ENCODE data around the gene APBB2. TPM values are rescaled to one million over a fixed set of nuclear protein-coding genes. Genes with fewer than 3 reads are reported as not detected.

Gene APBB2
- total and polyA plus RNA-seq, 2 of the 4 experiments (the other 2 are of a cell fraction) = 47.9 to 75.5 TPM

DNA sequence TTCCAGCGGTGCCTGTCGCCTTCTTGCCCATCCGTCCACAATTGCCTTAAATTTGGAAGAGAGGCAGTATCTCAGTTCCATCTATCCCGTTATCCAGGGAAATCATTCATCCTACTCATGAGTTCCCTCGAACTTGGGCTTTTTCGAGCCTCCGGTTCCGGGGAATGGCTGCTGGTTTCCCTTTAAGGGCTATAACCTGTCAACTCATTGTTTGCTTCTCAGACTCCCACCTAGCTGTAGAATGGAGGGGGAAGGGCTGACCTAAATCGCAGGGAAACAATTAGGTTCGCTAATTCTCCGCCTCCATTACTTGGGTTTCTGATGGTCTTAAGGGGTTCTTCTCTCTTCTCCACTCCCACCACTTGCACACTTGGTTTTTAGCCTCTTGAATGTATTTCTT is 43.6 kb upstream of the APBB2 start:
- peak overlapping the region; percentile 26; the same call in 1 of the 2 replicates for H3K23ac ChIP-seq (ENCODE audit: low read depth, low read length)
- H2AK5ac ChIP-seq (ENCODE audit: low read depth, low read length) = peak overlapping the region; percentile 65; the same call in 1 of the 2 replicates
- peak overlapping the region; percentile 93 for H2AFZ ChIP-seq (replicated peaks; ENCODE audit: low read length, poor library complexity)
- no peaks in the 10 kb centered on the region for H3K27me3 ChIP-seq (ENCODE audit: control insufficient read depth, insufficient read depth, low read length)
- peak overlapping the region; percentile 82 for H3K4me2 ChIP-seq (ENCODE audit: low read depth, low read length)
- no peak overlapping the region for H2BK20ac ChIP-seq (ENCODE audit: low read depth, low read length)
- dilution Hi-C loops (cut with HindIII; ENCODE audit: low sequenced_read_pairs, unreplicated experiment) (no loop called here), intact Hi-C loops (cut with micrococcal nuclease) (loop anchor here (2.0 to 10.0 kb wide), 3 partner anchors 281 to 523 kb away; no protein-coding TSS in a partner anchor), in situ Hi-C loops (cut with MboI; ENCODE audit: low sequenced_read_pairs) (no loop called here)
- peak overlapping the region; percentile 3; the same call in 1 of the 2 replicates for H4K5ac ChIP-seq (ENCODE audit: low read depth, low read length)
- peak overlapping the region; percentile 45; the same call in 1 of the 2 replicates for H3K27ac ChIP-seq (ENCODE audit: insufficient read depth, low read length)
- ATAC-seq (ENCODE audit: low read depth) (no peak), DNase-seq (no peak)
- peaks cover 4% of the 10 kb centered on the region for H3K4me1 ChIP-seq (ENCODE audit: control insufficient read depth, insufficient read depth, low read length)
- peak overlapping the region; percentile 0; the same call in 1 of the 3 replicates for H2BK15ac ChIP-seq (ENCODE audit: low read depth, low read length)
- H2BK120ac ChIP-seq (ENCODE audit: low read depth, low read length) = no peak overlapping the region
- BruUV-seq (replicated peaks) = no TSS peak
- H4K91ac ChIP-seq (ENCODE audit: insufficient read depth, low read depth, low read length) = no peak overlapping the region; the same call in 1 of the 2 replicates
- peak overlapping the region; percentile 64 for H3K9ac ChIP-seq (ENCODE audit: low read depth, low read length)
- H2AK9ac ChIP-seq (replicated peaks; ENCODE audit: low read depth, low read length, poor library complexity) = peak overlapping the region; percentile 87
- H3K9me3 ChIP-seq (ENCODE audit: control insufficient read depth, insufficient read depth, low read length) = no peaks in the 10 kb centered on the region
- peak overlapping the region; percentile 48 for H3K4ac ChIP-seq (ENCODE audit: low read depth, low read length)
- TF ChIP-seq, protein P1, sequence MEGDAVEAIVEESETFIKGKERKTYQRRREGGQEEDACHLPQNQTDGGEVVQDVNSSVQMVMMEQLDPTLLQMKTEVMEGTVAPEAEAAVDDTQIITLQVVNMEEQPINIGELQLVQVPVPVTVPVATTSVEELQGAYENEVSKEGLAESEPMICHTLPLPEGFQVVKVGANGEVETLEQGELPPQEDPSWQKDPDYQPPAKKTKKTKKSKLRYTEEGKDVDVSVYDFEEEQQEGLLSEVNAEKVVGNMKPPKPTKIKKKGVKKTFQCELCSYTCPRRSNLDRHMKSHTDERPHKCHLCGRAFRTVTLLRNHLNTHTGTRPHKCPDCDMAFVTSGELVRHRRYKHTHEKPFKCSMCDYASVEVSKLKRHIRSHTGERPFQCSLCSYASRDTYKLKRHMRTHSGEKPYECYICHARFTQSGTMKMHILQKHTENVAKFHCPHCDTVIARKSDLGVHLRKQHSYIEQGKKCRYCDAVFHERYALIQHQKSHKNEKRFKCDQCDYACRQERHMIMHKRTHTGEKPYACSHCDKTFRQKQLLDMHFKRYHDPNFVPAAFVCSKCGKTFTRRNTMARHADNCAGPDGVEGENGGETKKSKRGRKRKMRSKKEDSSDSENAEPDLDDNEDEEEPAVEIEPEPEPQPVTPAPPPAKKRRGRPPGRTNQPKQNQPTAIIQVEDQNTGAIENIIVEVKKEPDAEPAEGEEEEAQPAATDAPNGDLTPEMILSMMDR (conservative IDR thresholded peaks at IDR 0.05; ENCODE audit: low read depth, low read length) = no peak
- TF ChIP-seq CHD1 (IDR thresholded peaks at IDR 0.05; ENCODE audit: low read depth, low read length) (no peak), MXI1 (IDR thresholded peaks at IDR 0.05; ENCODE audit: borderline replicate concordance, low read depth, low read length) (no peak), FOS (IDR thresholded peaks at IDR 0.05; ENCODE audit: low read depth, low read length) (no peak), NFE2L2 (IDR thresholded peaks at IDR 0.05; ENCODE audit: low read depth, low read length) (no peak), RCOR1 (IDR thresholded peaks at IDR 0.05; ENCODE audit: insufficient replicate concordance, low read length) (no peak), BHLHE40 (IDR thresholded peaks at IDR 0.05; ENCODE audit: low read depth, low read length) (no peak), POLR2A (IDR thresholded peaks at IDR 0.05; ENCODE audit: low read depth, low read length) (no peak)
- peak overlapping the region; percentile 77 for H3K14ac ChIP-seq (replicated peaks; ENCODE audit: low read depth, low read length)
- H3K4me3 ChIP-seq (ENCODE audit: insufficient read depth, low read depth, low read length) = peak overlapping the region; percentile 94
- peaks cover 17 to 32% of the 10 kb centered on the region in 2 experiments for H3K79me1 ChIP-seq (ENCODE audit: low read depth in 1 of 2, low read length in 2 of 2)
- no CpG with 5 or more reads among the region's 11 CpGs for WGBS, 2 experiments (ENCODE audit: extremely low coverage in 2 of 2, insufficient read length in 1 of 2)
- CTCF ChIA-PET = interaction anchor here (0.9 to 1.5 kb wide), 3 partner anchors 42 to 330 kb away, joined by 3 to 4 read pairs (median 3); no protein-coding TSS in a partner anchor
- no peak overlapping the region for H2BK5ac ChIP-seq (ENCODE audit: low read depth, low read length, poor library complexity, severe bottlenecking)
- peaks cover 4% of the 10 kb centered on the region for H3K9me1 ChIP-seq (ENCODE audit: insufficient read depth, low read length)
- peaks cover 25% of the 10 kb centered on the region for H3K36me3 ChIP-seq (ENCODE audit: control insufficient read depth, insufficient read depth, low read length)
- peak overlapping the region in 1 of 2 experiments; percentile 37; a peak in 1 of 4 replicates for H4K8ac ChIP-seq (ENCODE audit: low read depth in 2 of 2, low read length in 2 of 2)
- peak overlapping the region; percentile 52; the same call in 1 of the 2 replicates for H3K56ac ChIP-seq (ENCODE audit: extremely low read depth, insufficient read depth, low read length)
- H3K18ac ChIP-seq (ENCODE audit: low read depth, low read length) = no peak overlapping the region
- peaks cover 28% of the 10 kb centered on the region; the same call in 1 of the 2 replicates for H4K20me1 ChIP-seq (ENCODE audit: insufficient read depth, low read length)
- POLR2A ChIA-PET (ENCODE audit: unreplicated experiment) = interaction anchor here (0.6 kb wide), 2 partner anchors 8 to 230 kb away, joined by 3 to 6 read pairs; no protein-coding TSS in a partner anchor

All from IMR-90 (cell line).